ENCODE data around the gene PYGO2. TPM values are rescaled to one million over a fixed set of nuclear protein-coding genes. Genes with fewer than 3 reads are reported as not detected.

Gene PYGO2
- total RNA-seq (10 to 100 TPM; 36.0 to 70.8 (median 68.5) TPM), total RNA-seq (22.0 to 124 (median 73.0) reads per million in 29 experiments)
- total RNA-seq (2013): 46.5 TPM

DNA sequence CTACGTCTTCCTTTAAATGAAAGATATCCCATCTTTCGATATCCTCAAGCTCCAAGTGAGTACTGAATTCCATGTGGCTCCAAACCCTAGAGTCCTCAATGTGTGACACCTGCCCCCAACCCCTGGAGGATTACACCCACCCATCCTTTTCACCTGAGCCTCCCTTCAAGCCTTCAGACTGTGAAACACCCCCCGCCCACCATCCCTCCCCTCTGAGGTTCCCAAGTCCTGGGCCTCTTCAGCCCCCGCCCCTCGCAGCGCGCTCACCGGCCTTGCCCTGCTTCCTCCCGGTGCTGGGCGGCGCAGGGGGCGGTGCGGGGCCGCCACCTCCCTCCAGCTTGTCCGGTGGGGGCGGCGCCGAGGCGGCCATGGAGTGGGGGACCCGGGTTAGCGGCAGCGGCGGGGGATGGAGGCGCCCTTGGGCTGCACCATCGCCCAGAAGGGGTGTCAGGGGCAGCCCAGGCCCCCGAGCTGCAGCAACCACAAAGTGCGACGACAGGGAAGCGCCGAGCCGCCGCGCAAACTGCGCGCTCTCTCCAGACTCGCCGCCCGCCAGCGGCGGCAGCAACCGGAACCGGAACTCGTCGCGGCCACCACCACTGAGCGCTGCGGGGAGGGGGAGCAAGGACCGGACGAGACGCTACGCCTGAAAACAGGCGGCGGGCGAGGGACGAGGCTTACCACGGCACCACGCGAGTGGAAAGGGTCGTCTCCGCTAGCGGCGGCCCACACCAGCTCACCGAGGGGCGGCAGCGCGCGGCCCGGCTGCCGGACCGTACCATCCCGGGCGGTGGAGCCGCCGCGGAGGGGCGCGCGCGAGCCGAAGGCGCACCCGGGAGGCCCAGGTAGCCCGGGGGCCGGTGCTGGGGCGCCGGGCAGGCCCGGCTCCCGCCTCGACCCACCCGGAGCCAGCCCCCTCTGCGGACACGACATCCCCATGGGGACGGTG is at the start of gene PYGO2:
Gene PYGO2 (minus strand): TSS at position 576 of the 949 bp plus-strand sequence. CDS start 206 bp downstream, at position 370.
- H3K36me3 Mint-ChIP-seq: peaks cover 21% of the 10 kb centered on the region

DNA sequence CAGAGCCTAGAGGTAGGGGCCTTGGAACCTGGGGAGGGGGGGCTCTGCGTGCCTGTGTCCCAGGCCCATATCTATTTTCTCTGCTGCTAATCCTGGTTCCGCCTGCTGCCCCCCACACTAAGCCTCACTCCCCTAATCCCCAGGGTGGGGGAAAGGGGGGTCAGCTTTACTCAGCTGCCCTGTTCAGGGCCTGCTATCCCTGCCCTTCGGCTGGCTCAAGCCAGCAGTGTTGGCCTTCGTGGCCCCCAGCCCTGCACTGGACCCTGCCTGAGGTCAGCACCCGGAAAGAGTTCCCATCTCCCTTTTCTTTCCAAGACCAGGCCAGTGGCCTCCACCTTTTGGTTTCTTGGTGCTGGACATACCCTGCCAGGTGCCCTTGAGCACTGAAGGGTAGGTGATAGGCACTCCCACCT is 49.4 kb upstream of the PYGO2 start:
- 81% methylated on average over 3 of the region's 5 CpGs for WGBS (ENCODE audit: insufficient coverage)
- ATAC-seq (replicated peaks in 1 of 4): no peak
- peak overlapping the region; percentile 91 to 95 for H3K27ac Mint-ChIP-seq

More for the DNA sequence above, at the start of gene PYGO2:
- Histone ChIP-seq H3K36me3 (ENCODE audit: control insufficient read depth in 2 of 2, extremely low read depth in 1 of 2, insufficient read depth in 1 of 2, low read length in 1 of 2) (peaks cover 20 to 58% of the 10 kb centered on the region in 2 donors), H3K27ac (ENCODE audit: low read length) (peak within 1 kb of the TSS; percentile 82), H3K4me3 (ENCODE audit: control insufficient read depth in 1 of 2, extremely low read depth in 1 of 2, low read length in 1 of 2) (peak within 1 kb of the TSS; percentile 69 to 74), H3K9me3 (no peaks in the 10 kb centered on the region), H3K4me1 (ENCODE audit: control insufficient read depth in 1 of 2, extremely low read depth in 1 of 2, insufficient read depth in 2 of 2, low read length in 2 of 2) (peaks cover 22 to 57% of the 10 kb centered on the region in 2 experiments), H3K27me3 (replicated peaks in 1 of 2; ENCODE audit: control insufficient read depth in 2 of 2, extremely low read depth in 1 of 2, insufficient read depth in 2 of 2, low read length in 1 of 2) (no peaks in the 10 kb centered on the region)
- DNase-seq (peak; percentile 57 to 87 (median 72)), ATAC-seq (replicated peaks in 1 of 4) (peak; percentile 79 to 85 (median 84))
- H3K27ac Mint-ChIP-seq: peak within 1 kb of the TSS; percentile 95
- peak within 1 kb of the TSS; percentile 86 to 93 (median 92) for H3K4me3 Mint-ChIP-seq
- no peaks in the 10 kb centered on the region for H3K9me3 Mint-ChIP-seq
- H3K27me3 Mint-ChIP-seq: no peaks in the 10 kb centered on the region
- POLR2A ChIA-PET: interaction anchor here (0.6 to 1.3 kb wide), 7 partner anchors 10 to 352 kb away, joined by 3 to 7 read pairs (median 3); partner anchors contain the start of gene SHC1 (in 1 of the 2)
- CTCF ChIA-PET: interaction anchor here (0.9 to 2.2 kb wide), 7 partner anchors 12 to 124 kb away, joined by 3 to 8 read pairs (median 4); partner anchors contain the start of genes FLAD1 (in 1 of the 2) and PMVK (in 1 of the 2)
- peaks cover 40 to 46% (median 40%) of the 10 kb centered on the region in 3 donors for H3K4me1 Mint-ChIP-seq
- WGBS (ENCODE audit: insufficient coverage): under 1% methylated on average over 91 of the region's 93 CpGs

GRCh38 chr1:155010211-155010918 is 48.8 kb upstream of the PYGO2 start:
- Mint-ChIP-seq H3K27ac (peak overlapping the region; percentile 91 to 95), H3K36me3 (no peaks in the 10 kb centered on the region), H3K4me1 (peaks cover 73 to 89% (median 83%) of the 10 kb centered on the region in 3 donors), H3K9me3 (no peaks in the 10 kb centered on the region), H3K27me3 (no peaks in the 10 kb centered on the region), H3K4me3 (peak overlapping the region; percentile 74 to 89 (median 83))
- CTCF ChIA-PET: interaction anchor here (0.6 to 1.2 kb wide), 5 partner anchors 10 to 75 kb away, joined by 3 to 5 read pairs (median 3); no protein-coding TSS in a partner anchor
- H3K36me3 ChIP-seq (ENCODE audit: control insufficient read depth in 2 of 2, extremely low read depth in 1 of 2, insufficient read depth in 1 of 2, low read length in 1 of 2): peaks cover 1 to 12% of the 10 kb centered on the region in 2 donors
- H3K27ac ChIP-seq (ENCODE audit: low read length): peak overlapping the region; percentile 80
- peak overlapping the region; percentile 62 to 71 for H3K4me3 ChIP-seq (ENCODE audit: control insufficient read depth in 1 of 2, extremely low read depth in 1 of 2, low read length in 1 of 2)
- peaks cover 37 to 99% of the 10 kb centered on the region in 2 experiments for H3K4me1 ChIP-seq (ENCODE audit: control insufficient read depth in 1 of 2, extremely low read depth in 1 of 2, insufficient read depth in 2 of 2, low read length in 2 of 2)
- 35% methylated on average over 2 of the region's 11 CpGs for WGBS (ENCODE audit: insufficient coverage)
- DNase-seq (peak in 1 of 35 experiments; percentile 16), ATAC-seq (replicated peaks in 1 of 4) (peak in 2 of 4 experiments; percentile 9 to 21)
- no peaks in the 10 kb centered on the region for H3K27me3 ChIP-seq (replicated peaks in 1 of 2; ENCODE audit: control insufficient read depth in 2 of 2, extremely low read depth in 1 of 2, insufficient read depth in 2 of 2, low read length in 1 of 2)
- POLR2A ChIA-PET: interaction anchor here in 1 of 2 donors (0.7 kb wide), 1 partner anchor 20 kb away, joined by 3 read pairs; no protein-coding TSS in a partner anchor
- H3K9me3 ChIP-seq: no peaks in the 10 kb centered on the region

More for the DNA sequence above, 49.4 kb upstream of the PYGO2 start:
- Mint-ChIP-seq H3K4me3 (peak overlapping the region; percentile 45 to 89 (median 46)), H3K36me3 (peaks cover 3% of the 10 kb centered on the region), H3K9me3 (no peaks in the 10 kb centered on the region), H3K4me1 (peaks cover 73 to 89% (median 83%) of the 10 kb centered on the region in 3 donors), H3K27me3 (no peaks in the 10 kb centered on the region)
- H3K9me3 ChIP-seq: no peaks in the 10 kb centered on the region
- CTCF ChIA-PET: interaction anchor here in 1 of 2 donors (1.2 kb wide), 1 partner anchor 74 kb away, joined by 3 read pairs; no protein-coding TSS in a partner anchor
- H3K27me3 ChIP-seq (replicated peaks in 1 of 2; ENCODE audit: control insufficient read depth in 2 of 2, extremely low read depth in 1 of 2, insufficient read depth in 2 of 2, low read length in 1 of 2): no peaks in the 10 kb centered on the region
- peaks cover 41 to 99% of the 10 kb centered on the region in 2 experiments for H3K4me1 ChIP-seq (ENCODE audit: control insufficient read depth in 1 of 2, extremely low read depth in 1 of 2, insufficient read depth in 2 of 2, low read length in 2 of 2)
- no peak for DNase-seq
- POLR2A ChIA-PET: interaction anchor here in 1 of 2 donors (0.5 kb wide), 1 partner anchor 1356 kb away, joined by 7 read pairs; no protein-coding TSS in a partner anchor
- peak overlapping the region; percentile 80 for H3K27ac ChIP-seq (ENCODE audit: low read length)
- peaks cover 4 to 18% of the 10 kb centered on the region in 2 donors for H3K36me3 ChIP-seq (ENCODE audit: control insufficient read depth in 2 of 2, extremely low read depth in 1 of 2, insufficient read depth in 1 of 2, low read length in 1 of 2)
- H3K4me3 ChIP-seq (ENCODE audit: control insufficient read depth in 1 of 2, extremely low read depth in 1 of 2, low read length in 1 of 2): peak overlapping the region; percentile 54 to 71

DNA sequence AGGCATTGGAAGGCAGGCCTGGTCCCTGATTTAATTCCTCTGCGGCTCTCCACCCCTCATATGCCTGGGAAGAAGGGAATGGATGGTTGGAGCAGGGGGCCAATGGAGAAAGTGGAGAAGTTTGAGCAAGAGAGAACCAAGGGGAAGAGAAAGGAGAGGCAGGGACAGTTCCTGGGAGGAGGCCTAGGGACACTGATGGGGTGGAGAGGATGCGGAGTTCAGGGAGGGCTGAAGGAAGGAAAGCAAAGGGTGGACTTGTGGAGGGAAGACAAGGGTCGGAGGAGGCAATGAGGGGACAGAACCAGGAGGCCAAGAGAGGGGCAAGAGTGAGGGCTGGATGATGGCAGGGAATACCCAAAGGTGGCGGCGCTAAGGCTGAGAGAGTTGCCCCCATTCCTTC is 48.2 kb upstream of the PYGO2 start:
- Histone ChIP-seq H3K36me3 (ENCODE audit: control insufficient read depth in 2 of 2, extremely low read depth in 1 of 2, insufficient read depth in 1 of 2, low read length in 1 of 2) (peaks cover 0 to 6% of the 10 kb centered on the region in 2 donors), H3K4me3 (ENCODE audit: control insufficient read depth in 1 of 2, extremely low read depth in 1 of 2, low read length in 1 of 2) (peak overlapping the region; percentile 62 to 71), H3K4me1 (ENCODE audit: control insufficient read depth in 1 of 2, extremely low read depth in 1 of 2, insufficient read depth in 2 of 2, low read length in 2 of 2) (peaks cover 39 to 99% of the 10 kb centered on the region in 2 experiments), H3K27me3 (replicated peaks in 1 of 2; ENCODE audit: control insufficient read depth in 2 of 2, extremely low read depth in 1 of 2, insufficient read depth in 2 of 2, low read length in 1 of 2) (no peaks in the 10 kb centered on the region), H3K9me3 (no peaks in the 10 kb centered on the region), H3K27ac (ENCODE audit: low read length) (peak overlapping the region; percentile 80)
- ChIA-PET CTCF (no interaction called here), POLR2A (no interaction called here)
- no peak for DNase-seq
- WGBS (ENCODE audit: insufficient coverage): 26% methylated on average over 2 of the region's 5 CpGs
- no peak for ATAC-seq (replicated peaks in 1 of 4)
- no peaks in the 10 kb centered on the region for H3K27me3 Mint-ChIP-seq
- H3K4me3 Mint-ChIP-seq: peak overlapping the region; percentile 74 to 89 (median 83)
- H3K9me3 Mint-ChIP-seq: no peaks in the 10 kb centered on the region
- peak overlapping the region; percentile 91 to 95 for H3K27ac Mint-ChIP-seq
- peaks cover 78 to 90% (median 84%) of the 10 kb centered on the region in 3 donors for H3K4me1 Mint-ChIP-seq
- no peaks in the 10 kb centered on the region for H3K36me3 Mint-ChIP-seq

- Histone ChIP-seq H3K9me3 (no peaks in the 10 kb centered on the region), H3K27ac (ENCODE audit: low read length) (peak overlapping the region; percentile 80), H3K36me3 (ENCODE audit: control insufficient read depth in 2 of 2, extremely low read depth in 1 of 2, insufficient read depth in 1 of 2, low read length in 1 of 2) (peaks cover 0 to 1% of the 10 kb centered on the region in 2 donors), H3K27me3 (replicated peaks in 1 of 2; ENCODE audit: control insufficient read depth in 2 of 2, extremely low read depth in 1 of 2, insufficient read depth in 2 of 2, low read length in 1 of 2) (no peaks in the 10 kb centered on the region), H3K4me3 (ENCODE audit: control insufficient read depth in 1 of 2, extremely low read depth in 1 of 2, low read length in 1 of 2) (peak overlapping the region; percentile 62 to 71), H3K4me1 (ENCODE audit: control insufficient read depth in 1 of 2, extremely low read depth in 1 of 2, insufficient read depth in 2 of 2, low read length in 2 of 2) (peaks cover 41 to 99% of the 10 kb centered on the region in 2 experiments)
- peaks cover 80 to 91% (median 85%) of the 10 kb centered on the region in 3 donors for H3K4me1 Mint-ChIP-seq
- H3K4me3 Mint-ChIP-seq: peak overlapping the region; percentile 74 to 89 (median 83)
- WGBS (ENCODE audit: insufficient coverage): 36% methylated on average over 9 of the region's 12 CpGs
- ChIA-PET CTCF (interaction anchor here in 1 of 2 donors (0.6 kb wide), 1 partner anchor 404 kb away, joined by 3 read pairs; no protein-coding TSS in a partner anchor), POLR2A (interaction anchor here in 1 of 2 donors (0.6 kb wide), 1 partner anchor 48 kb away, joined by 4 read pairs; no protein-coding TSS in a partner anchor)
- no peaks in the 10 kb centered on the region for H3K27me3 Mint-ChIP-seq
- no peaks in the 10 kb centered on the region for H3K9me3 Mint-ChIP-seq
- ATAC-seq (replicated peaks in 1 of 4) (no peak), DNase-seq (no peak)
- peak overlapping the region; percentile 91 to 95 for H3K27ac Mint-ChIP-seq
- H3K36me3 Mint-ChIP-seq: no peaks in the 10 kb centered on the region
Observed at GRCh38 chr1:155009221-155009711, 47.7 kb upstream of the PYGO2 start.

All from T-cell (primary cell).